Adrenal gland (tissue), 12 donors: ENCODE data around the gene KCNMA1. TPM values are rescaled to one million over a fixed set of nuclear protein-coding genes. Genes with fewer than 3 reads are reported as not detected.

Experiments used
- DNase-seq, 7 donors: peaks; one replicate each; pipeline ENCODE4 v3.0.0-alpha.2; 2019 to 2020
- H3K27ac ChIP-seq, 5 donors: fragments of 200-600 bp; sonication (generic) in 4 of 5; 1 replicate in 3 of 5; 2 replicates in 2 of 5; pipeline versions ENCODE4 v1.5.1 to v1.8.0; 2016 to 2020; ENCODE audit warnings: mild to moderate bottlenecking in 1 of 5
- H3K27me3 ChIP-seq: fragments of 200-600 bp; 2 replicates; pipeline ENCODE4 v1.8.0; 2021
- H3K36me3 ChIP-seq, 2 donors: fragments of 200-600 bp; replicated peaks in 1 of 2; 1 replicate in 1 of 2; 2 replicates in 1 of 2; pipeline versions ENCODE4 v1.5.1 to v1.8.0; 2018 to 2022
- H3K4me1 ChIP-seq, 2 donors: fragments of 200-600 bp; replicated peaks in 1 of 2; 1 replicate in 1 of 2; 2 replicates in 1 of 2; pipeline versions ENCODE4 v1.5.1 to v1.8.0; 2018 to 2021
- H3K4me3 ChIP-seq, 4 donors: fragments of 200-600 bp; sonication (generic) in 3 of 4; one replicate each; pipeline ENCODE4 v1.5.1; 2016 to 2018
- H3K9me3 ChIP-seq, 3 donors: fragments of 200-600 bp; sonication (generic) in 1 of 3; replicated peaks in 1 of 3; 1 replicate in 2 of 3; 2 replicates in 1 of 3; pipeline versions ENCODE4 v1.5.1 to v1.8.0; 2016 to 2021
- CTCF ChIP-seq, 6 experiments: fragments of 450-650 bp in 4 of 6; fragments of 200-600 bp in 2 of 6; sonication (generic) in 1 of 6; IDR thresholded peaks; 1 replicate in 5 of 6; 2 replicates in 1 of 6; pipeline versions ENCODE4 v1.5.1 to v1.8.0; 2016 to 2021; ENCODE audit warnings: antibody characterized with exemption in 6 of 6, mild to moderate bottlenecking in 2 of 6, moderate library complexity in 1 of 6
- POLR2A ChIP-seq, 2 donors: fragments of 450-650 bp; IDR thresholded peaks; one replicate each; pipeline ENCODE4 v1.6.1; 2017; ENCODE audit warnings: antibody characterized with exemption in 2 of 2, mild to moderate bottlenecking in 2 of 2, moderate library complexity in 1 of 2
- WGBS, 4 donors: extraction: QIAGEN DNeasy Blood & Tissue Kit in 2 of 4; methylation state at CpG; one replicate each; pipeline versions ENCODE4 v1.1.5 to v1.1.7; 2013 to 2017; 5-methylcytosine and 5-hydroxymethylcytosine counted together
- intact Hi-C, 2 donors: fragments of 100-400 bp; cut with DNase I; formaldehyde crosslinking; loops; one replicate each; pipeline versions ENCODE4 v1.14.1 to v1.15.0; 2022 to 2023
- polyA plus RNA-seq, 3 donors: library from polyadenylated mRNA; stranded (reverse); fragments of 200-250 nt in 2 of 3; fragments of 350-450 nt in 1 of 3; fragmentation: Illumina TruSeq in 1 of 3; extraction: RNeasy Lipid Tissue Mini Kit (QIAGEN cat#74804) in 1 of 3; gene quantifications; one replicate each; pipeline ENCODE4 v1.2.3, GENCODE V29; 2013 to 2014
- total RNA-seq, 9 donors: library from RNA; depleted of rRNA in 4 of 9; stranded (reverse); fragments of >200 nt in 4 of 9; fragments of 120-200 nt in 1 of 9; fragmentation: NEBNext Ultra II Directional in 1 of 9; extraction: Animal tissue kit (Norgen Biotek cat#: 25700) in 1 of 9; gene quantifications; one replicate each; pipeline versions ENCODE4 v1.1.0 to v1.2.4, GENCODE V29; 2013 to 2023
- donor health status: healthy with polysubstance abuse.
- donor health status: Bipolar disorder and iron deficiency.
- donor health status: DM: yes; HTN: yes; CAD: no.
- donor health status: DM: no; HTN: no; CAD: no.
- donor health status: DM: no; HTN: no; CAD: no.
- donor health status: DM: yes; HTN: yes; CAD: no.

Gene KCNMA1
- total and polyA plus RNA-seq, 12 donors = 6.4 to 37.7 (median 13.4) TPM

DNA sequence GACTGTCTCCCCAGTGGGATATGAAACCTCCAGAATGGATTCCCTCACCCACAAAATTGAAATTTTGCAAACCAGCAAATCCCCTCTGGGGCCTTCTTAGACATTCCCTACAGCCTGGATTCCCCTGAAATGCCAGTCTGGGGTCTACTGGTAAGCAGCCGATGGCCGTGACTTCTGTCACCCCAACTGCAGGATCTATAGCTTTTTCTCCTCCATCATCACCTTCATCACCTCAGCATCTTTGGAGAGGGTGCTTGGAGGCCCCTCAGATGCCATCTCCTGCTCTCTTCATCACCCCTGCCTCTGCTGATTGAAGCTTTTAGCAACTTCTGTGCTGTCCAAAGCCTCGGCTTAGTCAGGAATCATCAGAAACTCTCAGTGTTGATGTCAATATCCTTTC lies 2.6 kb upstream of the KCNMA1 start:
- intact Hi-C loops = loop anchor here in 1 of 2 donors (10.0 kb wide), 1 partner anchor 395 kb away; no protein-coding TSS in a partner anchor
- H3K36me3 ChIP-seq = no peaks in the 10 kb centered on the region

DNA sequence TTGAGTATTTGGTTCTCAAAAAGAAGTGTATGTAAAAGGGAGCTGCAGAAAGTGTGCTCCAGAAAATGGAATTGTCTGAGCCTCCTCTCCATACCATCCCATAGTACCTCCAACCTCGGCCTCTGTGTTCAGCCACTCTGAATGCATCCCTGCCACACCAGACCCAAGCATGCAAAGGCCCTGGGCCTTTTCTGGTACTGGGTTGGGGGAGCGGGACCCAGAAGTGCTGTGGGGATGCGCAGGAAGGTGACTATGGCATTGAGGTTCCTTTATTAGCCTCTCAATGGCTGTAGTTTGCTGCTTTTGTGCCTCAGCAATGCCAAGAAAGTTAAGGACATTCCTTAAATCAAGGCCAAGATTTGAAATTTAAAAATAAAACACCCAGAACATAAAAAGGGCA lies 2.1 kb upstream of the KCNMA1 start:
- Histone ChIP-seq H3K27ac (no peak overlapping the region), H3K27me3 (peaks cover 33% of the 10 kb centered on the region), H3K4me1 (peaks cover 0 to 4% of the 10 kb centered on the region in 2 donors), H3K9me3 (no peaks in the 10 kb centered on the region), H3K4me3 (no peak overlapping the region), H3K36me3 (no peaks in the 10 kb centered on the region)
- intact Hi-C loops = loop anchor here (5.0 to 10.0 kb wide), 3 partner anchors 247 to 462 kb away; no protein-coding TSS in a partner anchor
- WGBS, 4 donors = 59 to 91% (median 78%) methylated on average over 3 of the region's 3 CpGs
- DNase-seq = no peak
- TF ChIP-seq CTCF (IDR thresholded peaks at IDR 0.05) = no peak
- TF ChIP-seq POLR2A (IDR thresholded peaks at IDR 0.05) = no peak

More for the DNA sequence above, 2.6 kb upstream of the KCNMA1 start:
- Histone ChIP-seq H3K9me3 (no peaks in the 10 kb centered on the region), H3K27me3 (peaks cover 33% of the 10 kb centered on the region), H3K4me3 (no peak overlapping the region), H3K27ac (no peak overlapping the region), H3K4me1 (peaks cover 0 to 4% of the 10 kb centered on the region in 2 donors)
- no peak for TF ChIP-seq CTCF (IDR thresholded peaks at IDR 0.05)
- no peak for TF ChIP-seq POLR2A (IDR thresholded peaks at IDR 0.05)
- DNase-seq = no peak
- 55 to 94% (median 76%) methylated on average over 3 of the region's 3 CpGs for WGBS, 4 donors

GRCh38 chr10:77638321-77639101 lies 903 bp upstream of the KCNMA1 start:
- H3K36me3 ChIP-seq = no peaks in the 10 kb centered on the region
- TF ChIP-seq POLR2A (IDR thresholded peaks at IDR 0.05) (no peak), CTCF (IDR thresholded peaks at IDR 0.05) (no peak)
- H3K27ac ChIP-seq = peak overlapping the region in 2 of 5 donors; percentile 47 to 69
- peak overlapping the region in 1 of 4 donors; percentile 56 for H3K4me3 ChIP-seq
- WGBS, 4 donors = 5 to 54% (median 7%) methylated on average over 2 to 56 of the region's 56 CpGs
- no peaks in the 10 kb centered on the region for H3K9me3 ChIP-seq
- intact Hi-C loops = loop anchor here in 1 of 2 donors (5.0 kb wide), 2 partner anchors 246 to 461 kb away; no protein-coding TSS in a partner anchor
- peaks cover 0 to 4% of the 10 kb centered on the region in 2 donors for H3K4me1 ChIP-seq
- peak in 1 of 7 donors; percentile 31 for DNase-seq
- H3K27me3 ChIP-seq = peaks cover 33% of the 10 kb centered on the region

DNA sequence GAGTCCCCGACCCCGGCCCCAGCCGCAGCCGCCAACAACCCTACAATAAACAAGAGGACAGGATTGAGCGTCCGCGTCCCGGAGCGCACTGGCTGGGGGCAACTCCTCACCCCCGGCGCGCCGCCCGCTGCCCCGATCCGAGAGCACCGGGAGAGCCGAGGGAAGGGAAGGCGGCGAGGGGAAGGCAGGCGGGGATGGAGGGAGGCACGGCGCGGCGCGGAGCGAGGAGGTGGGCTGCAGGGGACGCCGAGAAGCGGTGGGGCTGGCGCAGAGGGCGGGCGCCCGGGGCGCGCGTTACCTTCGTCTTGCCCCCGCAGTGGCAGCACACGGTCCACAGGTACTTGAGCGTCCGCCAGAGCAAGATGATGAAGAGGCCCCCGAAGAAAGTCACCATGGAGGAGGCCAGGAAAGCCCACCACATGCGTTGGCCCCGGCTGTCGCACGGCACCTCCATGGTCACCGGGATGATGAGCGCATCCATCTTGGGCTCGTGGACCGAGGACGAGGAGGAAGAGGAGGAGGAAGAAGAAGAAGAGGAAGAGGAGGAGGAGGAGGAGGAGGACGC lies 559 bp downstream of the KCNMA1 start:
- no peaks in the 10 kb centered on the region for H3K9me3 ChIP-seq
- intact Hi-C loops = loop anchor here in 1 of 2 donors (5.0 kb wide), 2 partner anchors 245 to 460 kb away; no protein-coding TSS in a partner anchor
- peaks cover 0 to 4% of the 10 kb centered on the region in 2 donors for H3K4me1 ChIP-seq
- H3K27ac ChIP-seq = peak overlapping the region in 2 of 5 donors; percentile 47 to 63
- WGBS, 4 donors = 0 to 2% (median 1%) methylated on average over 14 to 53 of the region's 53 CpGs
- TF ChIP-seq POLR2A (IDR thresholded peaks at IDR 0.05) (no peak), CTCF (IDR thresholded peaks at IDR 0.05) (no peak)
- no peaks in the 10 kb centered on the region for H3K36me3 ChIP-seq
- H3K27me3 ChIP-seq = peaks cover 33% of the 10 kb centered on the region
- DNase-seq = no peak
- peak overlapping the region in 2 of 4 donors; percentile 40 to 56 for H3K4me3 ChIP-seq
